ENCODE data around the gene STAG1. TPM values are rescaled to one million over a fixed set of nuclear protein-coding genes. Genes with fewer than 3 reads are reported as not detected.

The STAG1 gene
- total and polyA plus RNA-seq, 9 of the 15 experiments (the other 6 are each of a cell fraction or from before 2014, with no cell fraction given), result 2.7 to 17.7 (median 8.8) TPM

- peaks cover 26% of the 10 kb centered on the region for H3K79me2 ChIP-seq (ENCODE audit: control insufficient read depth, insufficient read depth, low read length)
- POLR2A ChIA-PET, result interaction anchor here (0.8 kb wide), 1 partner anchor 421 kb away, joined by 3 read pairs; no protein-coding TSS in a partner anchor
- CTCF ChIA-PET (ENCODE audit: low intra/inter-chr PET ratio), result no interaction called here
- DNase-seq (ENCODE audit: extremely low read depth in 1 of 4, low spot score in 3 of 4) (no peak), FAIRE-seq (no peak), ATAC-seq (no peak)
- H3K27ac ChIP-seq (ENCODE audit: extremely low read depth, low read depth, low read length), result no peak overlapping the region
- in situ Hi-C loops (cut with MboI) (loop anchor here (5.0 to 25.0 kb wide), 2 partner anchors 257 to 1207 kb away; no protein-coding TSS in a partner anchor), intact Hi-C loops (cut with micrococcal nuclease) (no loop called here)
- no TSS peak for BruUV-seq (replicated peaks)
- H3K9ac ChIP-seq (ENCODE audit: insufficient read depth in 1 of 2, low read depth in 2 of 2, low read length in 2 of 2), result peak overlapping the region in 1 of 2 experiments; percentile 13; a peak in 1 of 4 replicates
- H4K20me1 ChIP-seq (replicated peaks; ENCODE audit: control insufficient read depth, insufficient read depth, low read length), result no peaks in the 10 kb centered on the region
- H3K36me3 ChIP-seq (ENCODE audit: control insufficient read depth, insufficient read depth, low read length), result no peaks in the 10 kb centered on the region
- H3K27me3 ChIP-seq (ENCODE audit: control insufficient read depth in 2 of 2, insufficient read depth in 2 of 2, low read length in 2 of 2), result no peaks in the 10 kb centered on the region
- TF ChIP-seq ZNF57 (CRISPR knock-in tag; IDR thresholded peaks at IDR 0.05) (no peak), CEBPG (CRISPR knock-in tag; IDR thresholded peaks at IDR 0.05) (no peak), CEBPG (tag; conservative IDR thresholded peaks at IDR 0.05 in 1 of 2, IDR thresholded peaks at IDR 0.05 in 1 of 2) (no peak)
- H3K4me1 ChIP-seq (replicated peaks in 1 of 2; ENCODE audit: control insufficient read depth in 2 of 2, insufficient read depth in 2 of 2, low read length in 2 of 2), result peaks cover 0 to 2% of the 10 kb centered on the region in 2 experiments; a peak in 1 of 5 replicates
- no peaks in the 10 kb centered on the region for H3K9me3 ChIP-seq (replicated peaks; ENCODE audit: control insufficient read depth, insufficient read depth, low read depth, low read length)
- H3K4me2 ChIP-seq (ENCODE audit: insufficient read depth, low read length), result no peak overlapping the region
- 75% methylated on average over 2 of the region's 2 CpGs for WGBS (ENCODE audit: insufficient coverage, low coverage, missing lambda C conversion rate)
- no peaks in the 10 kb centered on the region for H3K9me1 ChIP-seq (ENCODE audit: control insufficient read depth, insufficient read depth, low read length)
- no peak overlapping the region for H3K4me3 ChIP-seq
- no peak overlapping the region for H2AFZ ChIP-seq (ENCODE audit: low read depth, low read length)
These were observed 3.0 kb upstream of the STAG1 start for GRCh38 chr3:136755192-136755591.

- intact Hi-C loops (cut with micrococcal nuclease) (loop anchor here (1.0 to 5.0 kb wide), 6 partner anchors 109 to 501 kb away; partner anchors contain the start of genes IL20RB, NCK1 and PCCB), in situ Hi-C loops (cut with MboI) (loop anchor here (5.0 to 25.0 kb wide), 2 partner anchors 676 to 1209 kb away; no protein-coding TSS in a partner anchor)
- peak overlapping the region; percentile 94 for H3K9ac ChIP-seq (ENCODE audit: insufficient read depth in 1 of 2, low read depth in 2 of 2, low read length in 2 of 2)
- peaks cover 0 to 11% of the 10 kb centered on the region in 2 experiments; a peak in 2 of 5 replicates for H3K4me1 ChIP-seq (replicated peaks in 1 of 2; ENCODE audit: control insufficient read depth in 2 of 2, insufficient read depth in 2 of 2, low read length in 2 of 2)
- TF ChIP-seq SMAD4 (CRISPR knock-in tag; conservative IDR thresholded peaks at IDR 0.05), result no peak
- no peak for TF ChIP-seq SPI1 (IDR thresholded peaks at IDR 0.05; ENCODE audit: borderline replicate concordance, low read depth, low read length)
- TF ChIP-seq HDGF (IDR thresholded peaks at IDR 0.05), result no peak
- no peak for TF ChIP-seq RBFOX2 (IDR thresholded peaks at IDR 0.05; ENCODE audit: low read depth, low read length)
- 0 out of 2 replicates have a peak, but pooled peaks have one; percentile 30 for TF ChIP-seq THRAP3 (IDR thresholded peaks at IDR 0.05; ENCODE audit: borderline replicate concordance)
- TF ChIP-seq FOXK2 (conservative IDR thresholded peaks at IDR 0.05 in 1 of 2, IDR thresholded peaks at IDR 0.05 in 1 of 2; ENCODE audit: low read depth in 2 of 2), result 0 out of 4 replicates have a peak, but pooled peaks of 1 of the 2 experiments have one; percentile 23
- no peak for TF ChIP-seq ARID3B (CRISPR knock-in tag; IDR thresholded peaks at IDR 0.05; ENCODE audit: borderline replicate concordance)
- no peak for TF ChIP-seq ZBTB26 (CRISPR knock-in tag; IDR thresholded peaks at IDR 0.05)
- H3K9me3 ChIP-seq (replicated peaks; ENCODE audit: control insufficient read depth, insufficient read depth, low read depth, low read length), result no peaks in the 10 kb centered on the region
- under 1% methylated on average over 11 of the region's 11 CpGs for WGBS (ENCODE audit: insufficient coverage, low coverage, missing lambda C conversion rate)
- CTCF ChIA-PET (ENCODE audit: low intra/inter-chr PET ratio), result interaction anchor here (1.6 to 2.9 kb wide), 4 partner anchors 65 to 678 kb away, joined by 3 to 37 read pairs (median 17); no protein-coding TSS in a partner anchor
- ATAC-seq (no peak), FAIRE-seq (no peak), DNase-seq (ENCODE audit: extremely low read depth in 1 of 4, low spot score in 3 of 4) (peak in 1 of 4 experiments; percentile 34)
- peak overlapping the region; percentile 57 for H3K4me3 ChIP-seq
- peaks cover 44% of the 10 kb centered on the region for H3K79me2 ChIP-seq (ENCODE audit: control insufficient read depth, insufficient read depth, low read length)
- H3K9me1 ChIP-seq (ENCODE audit: control insufficient read depth, insufficient read depth, low read length), result no peaks in the 10 kb centered on the region
- no peaks in the 10 kb centered on the region for H3K36me3 ChIP-seq (ENCODE audit: control insufficient read depth, insufficient read depth, low read length)
- peak overlapping the region; percentile 89 for H2AFZ ChIP-seq (ENCODE audit: low read depth, low read length)
- POLR2A ChIA-PET, result interaction anchor here (1.0 to 2.9 kb wide), 7 partner anchors 12 to 362 kb away, joined by 3 to 42 read pairs (median 5); no protein-coding TSS in a partner anchor
- BruUV-seq (replicated peaks), result no TSS peak
- H3K27ac ChIP-seq (ENCODE audit: extremely low read depth, low read depth, low read length), result peak overlapping the region; percentile 98
- H3K27me3 ChIP-seq (ENCODE audit: control insufficient read depth in 2 of 2, insufficient read depth in 2 of 2, low read length in 2 of 2), result no peaks in the 10 kb centered on the region
- H4K20me1 ChIP-seq (replicated peaks; ENCODE audit: control insufficient read depth, insufficient read depth, low read length), result no peaks in the 10 kb centered on the region
- peak overlapping the region; percentile 88 for H3K4me2 ChIP-seq (ENCODE audit: insufficient read depth, low read length)
These were observed 1.3 kb upstream of the STAG1 start for GRCh38 chr3:136753326-136753939.

Measured in K562 (cell line).